HG03064 (cell line): Measurements from ENCODE around the gene ARHGEF25.
A peak's percentile ranks its signal among the peaks of the same experiment; 100 is the strongest.
"Not testable (repeated sequence)": the region's sequence is repeated elsewhere in the genome, so short reads cannot be mapped to it uniquely, and the experiment has no call there.

Source experiments
- ATAC-seq: cut with Tn5 transposase; IDR thresholded peaks from one replicate; pipeline ENCODE4 v1.9.1; 2021; ENCODE audit warnings: low read depth; ENCODE audit not compliant: unreplicated experiment

The ARHGEF25 gene

GRCh38 chr12:57607958-57608663, 3.1 kb upstream of the ARHGEF25 start:
- ATAC-seq: no peak

- ATAC-seq: no peak
Observed at GRCh38 chr12:57609101-57609780, 2.0 kb upstream of the ARHGEF25 start.

GRCh38 chr12:57609781-57610553, 1.3 kb upstream of the ARHGEF25 start:
- ATAC-seq: no peak

GRCh38 chr12:57610554-57611107, 604 bp upstream of the ARHGEF25 start:
- no peak for ATAC-seq

- no peak for ATAC-seq
Observed at GRCh38 chr12:57611827-57612710, 834 bp downstream of the ARHGEF25 start.

- ATAC-seq: no peak
Observed at GRCh38 chr12:57612711-57613426, 1.6 kb downstream of the ARHGEF25 start.

- ATAC-seq: no peak
Observed at GRCh38 chr12:57613427-57614109, 2.3 kb downstream of the ARHGEF25 start.

GRCh38 chr12:57614178-57614947, 3.1 kb downstream of the ARHGEF25 start:
- ATAC-seq: peak; percentile 53

GRCh38 chr12:57614948-57615500, 3.8 kb downstream of the ARHGEF25 start:
- ATAC-seq: no peak

GRCh38 chr12:57615637-57616036, 4.4 kb downstream of the ARHGEF25 start:
- ATAC-seq: no peak

GRCh38 chr12:57616383-57617101, 5.3 kb downstream of the ARHGEF25 start:
- no peak for ATAC-seq

GRCh38 chr12:57617942-57618341, 6.7 kb downstream of the ARHGEF25 start:
- ATAC-seq: no peak

- ATAC-seq: not testable (repeated sequence)
Observed at GRCh38 chr12:57618431-57618830, 7.2 kb downstream of the ARHGEF25 start.

- ATAC-seq: no peak
Observed at GRCh38 chr12:57618966-57619433, 7.8 kb downstream of the ARHGEF25 start.

- ATAC-seq: no peak
Observed at GRCh38 chr12:57619434-57620244, 8.4 kb downstream of the ARHGEF25 start.

GRCh38 chr12:57620245-57620935, 9.2 kb downstream of the ARHGEF25 start:
- no peak for ATAC-seq
